Stimulated activated CD4-positive, alpha-beta T cell treated with anti-CD3 and anti-CD28 coated beads, TNF-alpha, amount 100 ng/mL, for 4 hours (primary cell): Measurements from ENCODE around the gene PTPRN2.
"Not testable (repeated sequence)": the region's sequence is repeated elsewhere in the genome, so short reads cannot be mapped to it uniquely, and the experiment has no call there.

Experiments used
- DNase-seq, 3 experiments: peaks; one replicate each; pipeline ENCODE4 v3.0.0-alpha.2; 2020; ENCODE audit warnings: low read depth in 3 of 3

PTPRN2 gene

GRCh38 chr7:157573244-157573643, 1014.4 kb downstream of the PTPRN2 start:
- no peak for DNase-seq

DNA sequence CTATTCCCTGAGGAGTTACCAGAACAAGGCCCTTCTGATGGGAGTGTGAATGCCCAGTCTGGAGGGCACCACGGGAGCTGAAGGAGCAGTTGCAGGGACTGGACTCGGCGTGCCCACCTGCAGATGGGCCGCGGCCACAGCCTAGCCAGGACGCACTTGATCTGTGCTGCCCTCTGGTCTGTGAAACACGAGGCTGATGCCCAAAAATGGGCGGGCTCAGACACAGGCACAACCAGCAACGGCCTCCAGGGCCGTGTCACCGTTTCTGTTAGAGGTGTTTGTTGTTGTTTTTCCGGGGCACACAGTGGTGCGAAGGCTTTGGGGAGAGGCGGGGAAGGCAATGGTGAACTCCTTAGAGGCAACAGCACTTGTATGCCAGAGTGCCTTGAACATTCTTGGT, 1015.0 kb downstream of the PTPRN2 start:
- no peak for DNase-seq

DNA sequence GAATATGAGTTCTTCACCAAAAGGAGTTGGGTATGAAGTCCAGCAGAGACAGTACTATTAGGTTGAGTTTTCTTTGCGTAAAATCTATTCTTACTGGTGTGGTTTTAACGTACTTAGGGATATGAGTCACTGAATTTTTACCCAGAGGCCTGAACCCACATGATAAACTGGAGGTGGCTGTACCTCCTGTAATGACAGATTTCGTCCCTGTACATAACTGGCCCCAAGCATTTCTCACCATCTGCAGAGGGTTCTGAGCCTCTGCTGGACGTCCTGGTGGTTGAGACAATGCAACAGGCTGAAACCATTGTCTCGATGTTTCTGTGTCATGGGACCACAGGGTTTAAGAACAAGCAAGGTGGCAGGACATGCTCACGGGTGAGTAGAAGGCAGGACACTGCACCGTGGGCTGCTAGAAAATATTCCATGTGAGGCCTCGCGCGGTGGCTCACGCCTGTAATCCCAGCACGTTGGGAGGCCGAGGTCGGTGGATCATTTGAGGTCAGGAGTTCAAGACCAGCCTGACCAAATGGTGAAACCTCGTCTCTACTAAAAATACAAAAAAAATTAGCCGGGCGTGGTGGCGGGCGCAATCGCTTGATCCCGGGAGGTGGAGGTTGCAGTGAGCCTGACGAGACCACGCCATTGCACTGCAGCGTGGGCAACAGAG, 1017.0 kb downstream of the PTPRN2 start:
- DNase-seq = no peak

DNA sequence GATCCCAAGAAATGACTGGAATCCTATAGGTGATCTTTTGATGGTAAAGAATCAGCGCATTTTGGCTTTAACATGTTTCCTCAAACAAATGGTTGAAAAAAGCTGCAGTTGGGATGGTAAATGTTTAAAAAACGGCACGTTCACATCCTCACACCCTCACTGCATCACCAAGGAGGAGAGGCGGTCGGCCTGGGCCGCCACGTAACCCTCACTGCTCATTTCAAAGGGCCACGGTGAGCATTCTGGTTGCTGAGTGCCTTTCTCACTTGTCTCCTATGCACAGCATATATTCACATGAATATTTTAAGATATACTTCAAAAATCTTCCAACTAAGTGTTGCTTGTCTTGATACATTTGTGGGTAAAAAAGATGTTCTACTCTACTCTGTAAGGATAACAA, 1017.7 kb downstream of the PTPRN2 start:
- DNase-seq = no peak

DNA sequence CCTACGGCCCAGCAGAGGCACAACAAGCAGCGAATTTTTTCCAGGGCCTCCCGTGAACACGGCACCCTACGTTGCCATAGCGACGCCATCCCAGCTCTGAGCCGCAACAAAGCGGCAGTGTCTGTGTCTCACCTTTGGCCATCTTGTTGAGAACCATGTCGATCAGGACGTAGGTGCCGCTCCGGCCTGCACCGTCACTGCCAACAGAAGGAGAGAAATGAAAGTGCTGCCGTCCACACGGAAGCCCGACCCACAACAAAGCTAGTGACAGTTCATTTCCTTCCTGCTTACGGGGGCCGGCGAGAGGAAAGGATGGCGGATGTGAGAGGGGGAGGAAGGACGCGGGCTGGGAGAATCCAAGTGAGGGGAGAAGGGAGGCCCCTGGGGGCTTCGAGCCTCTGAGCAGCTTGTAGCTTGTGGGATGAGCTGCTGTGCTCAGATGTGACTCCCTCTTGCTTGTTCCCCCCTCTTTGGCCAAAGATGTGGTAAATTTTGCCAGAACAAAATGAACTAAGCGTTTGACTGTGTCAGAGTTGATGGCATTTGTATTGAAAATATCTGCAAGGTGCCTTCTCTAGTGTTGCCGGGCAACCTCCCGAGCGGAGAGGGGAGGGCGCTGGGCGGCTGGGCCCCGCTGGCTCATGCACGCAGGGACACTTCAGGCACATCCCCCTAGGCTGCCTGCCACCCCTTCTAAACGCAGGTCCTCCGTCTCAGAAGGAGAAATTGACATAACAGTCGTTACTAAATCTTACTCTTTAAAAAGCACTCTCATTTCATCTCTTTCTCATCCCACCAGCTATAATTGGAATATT, 1018.6 kb downstream of the PTPRN2 start:
- DNase-seq = peak; percentile 21 to 40 (median 26)

DNA sequence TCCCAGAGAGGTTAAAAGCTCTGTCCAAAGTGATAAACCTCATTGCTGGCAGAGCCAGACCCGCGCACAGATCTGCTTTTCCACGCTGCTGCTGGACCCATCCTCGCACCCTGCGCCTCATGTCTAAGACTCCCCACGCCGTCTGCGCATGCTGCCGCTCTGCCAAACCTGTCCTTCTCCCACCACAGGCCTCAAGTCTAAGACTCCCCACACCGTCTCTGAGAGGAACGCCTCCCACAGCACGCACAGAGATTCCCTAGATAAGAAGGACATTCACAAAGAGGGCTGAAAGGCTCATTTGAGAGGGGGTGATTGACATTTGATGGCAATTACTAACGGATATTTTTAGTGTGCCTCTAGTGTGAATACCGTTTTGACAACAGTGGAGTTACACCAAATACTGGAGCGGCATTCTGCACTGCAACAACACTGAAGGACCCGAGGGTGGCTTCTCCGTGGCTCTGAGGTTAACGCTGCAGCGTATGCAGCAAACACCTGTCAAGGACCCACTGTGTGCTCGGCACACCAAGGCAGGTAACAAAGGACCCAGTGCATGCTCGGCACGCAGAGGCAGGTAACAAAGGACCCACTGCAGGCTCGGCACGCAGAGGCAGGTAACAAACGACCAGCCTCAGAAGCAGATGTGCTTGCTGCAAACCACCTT, 1019.4 kb downstream of the PTPRN2 start:
- DNase-seq = no peak

- no peak for DNase-seq
Observed at GRCh38 chr7:157567666-157568065, 1020.0 kb downstream of the PTPRN2 start.

GRCh38 chr7:157566631-157567006, 1021.0 kb downstream of the PTPRN2 start:
- no peak for DNase-seq

GRCh38 chr7:157565981-157566630, 1021.5 kb downstream of the PTPRN2 start:
- no peak for DNase-seq

DNA sequence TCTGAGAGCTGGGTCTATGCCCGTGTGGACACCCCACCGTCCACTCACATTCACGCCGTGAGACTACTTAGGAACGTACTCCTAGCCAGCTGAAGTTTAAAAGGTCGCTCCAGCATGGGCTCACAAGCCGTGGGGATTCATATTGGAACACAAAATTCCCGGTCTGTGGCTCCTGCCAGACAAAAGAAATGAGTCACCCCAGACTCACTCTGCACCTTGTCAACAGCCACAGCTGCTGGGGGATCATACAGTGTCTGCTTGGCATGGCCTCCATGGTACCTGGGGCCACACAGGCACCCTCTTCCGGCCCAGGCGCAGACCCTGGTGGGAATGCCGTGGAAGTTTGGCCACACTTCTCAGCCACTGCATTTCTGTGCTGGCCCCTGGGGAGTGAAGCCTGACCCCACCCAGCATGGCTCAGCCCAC, 1022.4 kb downstream of the PTPRN2 start:
- no peak for DNase-seq

DNA sequence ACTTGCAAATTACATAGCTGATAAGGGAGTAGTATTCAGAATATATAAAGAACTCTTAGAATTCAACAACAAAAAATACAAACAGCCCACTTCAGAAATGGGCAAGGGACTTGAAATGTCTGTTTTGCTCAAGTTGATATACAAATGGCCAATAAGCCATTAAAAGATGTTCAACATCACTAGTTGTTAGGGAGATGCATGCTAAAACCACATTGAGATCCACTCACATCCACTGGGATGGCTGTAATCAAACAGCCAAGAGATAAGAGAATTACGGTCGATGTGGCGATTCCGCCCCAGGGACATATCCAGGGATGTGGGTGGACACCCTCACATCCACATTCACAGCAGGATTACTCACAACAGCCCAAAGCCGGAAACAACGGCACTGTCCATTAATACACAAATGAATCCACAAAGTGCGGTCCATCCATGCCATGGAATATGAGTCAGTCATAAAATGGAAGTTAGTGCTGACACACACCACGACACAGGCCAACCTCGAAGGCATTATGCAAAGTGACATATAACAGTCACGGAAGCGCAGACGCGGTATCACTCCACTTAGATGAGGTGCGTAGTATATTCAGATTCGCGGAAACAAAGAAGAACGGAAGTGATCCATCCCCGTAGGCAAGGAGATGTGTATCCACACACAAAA, 1023.0 kb downstream of the PTPRN2 start:
- no peak for DNase-seq

DNA sequence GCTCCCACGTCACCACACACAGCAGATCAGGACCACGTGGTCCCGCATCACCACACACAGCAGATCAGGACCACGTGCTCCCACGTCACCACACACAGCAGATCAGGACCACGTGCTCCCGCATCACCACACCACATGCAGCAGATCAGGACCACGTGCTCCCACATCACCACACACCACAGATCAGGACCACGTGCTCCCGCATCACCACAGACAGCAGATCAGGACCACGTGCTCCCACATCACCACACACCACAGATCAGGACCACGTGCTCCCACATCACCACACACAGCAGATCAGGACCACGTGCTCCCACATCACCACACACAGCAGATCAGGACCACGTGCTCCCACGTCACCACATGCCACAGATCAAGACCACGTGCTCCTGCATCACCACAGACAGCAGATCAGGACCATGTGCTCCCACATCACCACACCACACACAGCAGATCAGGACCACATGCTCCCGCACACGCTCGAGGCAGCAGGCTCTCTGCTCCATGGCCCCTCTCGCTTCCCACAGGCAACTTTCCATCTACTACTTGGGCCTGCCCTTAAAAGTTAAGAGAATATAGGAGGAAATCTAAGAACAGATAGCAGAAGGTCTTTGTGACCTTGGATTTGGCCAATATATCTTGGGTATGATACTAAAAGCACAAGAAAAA, 1024.0 kb downstream of the PTPRN2 start:
- DNase-seq = not testable (repeated sequence)

DNA sequence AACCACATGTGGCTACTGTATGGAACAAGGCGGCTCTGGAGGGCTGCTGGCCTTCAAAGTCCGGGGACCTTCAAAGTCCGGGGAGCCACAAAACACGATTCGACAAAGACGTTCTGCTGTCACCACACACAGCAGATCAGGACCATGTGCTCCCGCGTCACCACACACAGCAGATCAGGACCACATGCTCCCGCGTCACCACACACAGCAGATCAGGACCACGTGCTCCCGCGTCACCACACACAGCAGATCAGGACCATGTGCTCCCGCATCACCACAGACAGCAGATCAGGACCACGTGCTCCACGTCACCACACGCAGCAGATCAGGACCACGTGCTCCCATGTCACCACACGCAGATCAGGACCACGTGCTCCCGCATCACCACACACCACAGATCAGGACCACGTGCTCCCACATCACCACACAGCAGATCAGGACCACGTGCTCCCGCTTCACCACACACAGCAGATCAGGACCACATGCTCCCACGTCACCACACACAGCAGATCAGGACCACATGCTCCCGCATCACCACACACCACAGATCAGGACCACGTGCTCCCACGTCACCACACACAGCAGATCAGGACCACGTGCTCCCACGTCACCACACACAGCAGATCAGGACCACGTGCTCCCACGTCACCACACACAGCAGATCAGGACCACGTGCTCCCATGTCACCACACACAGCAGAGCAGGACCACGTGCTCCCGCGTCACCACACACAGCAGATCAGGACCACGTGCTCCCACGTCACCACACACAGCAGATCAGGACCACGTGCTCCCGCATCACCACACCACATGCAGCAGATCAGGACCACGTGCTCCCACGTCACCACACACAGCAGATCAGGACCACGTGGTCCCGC, 1024.9 kb downstream of the PTPRN2 start:
- not testable (repeated sequence) for DNase-seq

GRCh38 chr7:157561816-157562410, 1025.7 kb downstream of the PTPRN2 start:
- DNase-seq = no peak

- no peak for DNase-seq
Observed at GRCh38 chr7:157561523-157561785, 1026.2 kb downstream of the PTPRN2 start.

- DNase-seq = no peak
Observed at GRCh38 chr7:157560710-157561522, 1026.7 kb downstream of the PTPRN2 start.

- DNase-seq = no peak
Observed at GRCh38 chr7:157560258-157560654, 1027.4 kb downstream of the PTPRN2 start.

- no peak for DNase-seq
Observed at GRCh38 chr7:157559596-157560257, 1027.9 kb downstream of the PTPRN2 start.
